ENCODE results near the gene SLC25A41. TPM values are rescaled to one million over a fixed set of nuclear protein-coding genes. Genes with fewer than 3 reads are reported as not detected.

Gene SLC25A41
- total and polyA plus RNA-seq, 2 of the 13 experiments (the other 11 are each of a cell fraction or from before 2014, with no cell fraction given): 0.33 to 0.95 TPM

DNA sequence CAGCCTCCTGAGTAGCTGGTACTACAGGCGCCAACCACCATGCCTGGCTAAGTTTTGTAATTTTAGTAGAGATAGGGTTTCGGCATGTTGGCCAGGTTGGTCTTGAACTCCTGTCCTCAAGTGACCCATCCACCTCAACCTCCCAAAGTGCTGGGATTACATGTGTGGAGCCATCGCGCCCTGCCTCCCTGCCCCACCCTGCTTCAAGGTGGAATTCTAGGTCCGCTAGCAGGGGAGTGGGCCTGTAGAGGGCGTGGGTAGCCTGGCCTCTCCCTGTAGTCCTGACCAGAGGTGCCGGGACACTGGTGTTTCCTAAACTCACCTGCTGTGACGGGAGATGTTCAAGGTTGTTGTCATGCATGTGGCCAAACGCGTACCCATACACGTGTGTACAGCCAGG, 398 bp downstream of the SLC25A41 start:
- in situ Hi-C loops (cut with HindIII; ENCODE audit: extremely low pct_ligation_motif_present, low pct_unique_long_range_greater_than_20kb): no loop called here
- no TSS peak for BruUV-seq (replicated peaks)
- 88% methylated on average over 9 of the region's 11 CpGs for WGBS (ENCODE audit: low lambda C conversion rate)

DNA sequence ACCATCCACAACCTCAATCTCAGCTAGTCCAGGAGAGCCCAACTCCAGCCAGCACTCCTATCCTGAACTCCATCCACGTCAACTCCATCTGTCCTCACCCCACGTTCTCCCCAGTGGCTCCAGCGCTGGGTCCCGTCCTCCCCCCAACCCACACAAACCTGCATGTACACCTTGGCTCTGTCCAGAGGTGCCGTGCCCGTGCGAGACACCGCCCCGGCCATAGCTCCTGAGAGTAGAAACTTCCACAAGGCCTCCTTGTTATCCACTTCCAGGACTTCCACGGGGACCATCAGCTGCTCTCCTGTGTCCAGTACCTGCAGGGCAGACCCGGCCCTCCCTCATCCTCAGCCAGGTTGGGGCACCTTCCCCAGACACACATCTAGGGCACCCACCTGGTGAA, 1.7 kb downstream of the SLC25A41 start:
- H3K4me1 ChIP-seq (ENCODE audit: insufficient read depth, low read length): no peaks in the 10 kb centered on the region
- H3K27me3 ChIP-seq (ENCODE audit: control insufficient read depth in 1 of 2, insufficient read depth in 2 of 2, low read length in 2 of 2): no peaks in the 10 kb centered on the region
- in situ Hi-C loops (cut with HindIII; ENCODE audit: extremely low pct_ligation_motif_present, low pct_unique_long_range_greater_than_20kb): no loop called here
- BruUV-seq (replicated peaks): no TSS peak
- H4K20me1 ChIP-seq (ENCODE audit: insufficient read depth, low read length): no peaks in the 10 kb centered on the region
- H3K36me3 ChIP-seq (replicated peaks in 1 of 2; ENCODE audit: control insufficient read depth in 1 of 2, insufficient read depth in 2 of 2, low read length in 2 of 2): no peaks in the 10 kb centered on the region
- H3K27ac ChIP-seq (ENCODE audit: extremely low read length, insufficient read depth, low read length): no peak overlapping the region
- no peak overlapping the region for H3K9ac ChIP-seq (ENCODE audit: insufficient read depth, low read depth, low read length)
- FAIRE-seq (no peak), ATAC-seq (no peak), DNase-seq (ENCODE audit: low spot score) (no peak)
- TF ChIP-seq FLYWCH1 (CRISPR knock-in tag; IDR thresholded peaks at IDR 0.05) (no peak), ZNF550 (CRISPR knock-in tag; IDR thresholded peaks at IDR 0.05; ENCODE audit: borderline replicate concordance) (no peak), CHD4 (IDR thresholded peaks at IDR 0.05; ENCODE audit: borderline replicate concordance, low read length) (no peak), PAX8 (CRISPR knock-in tag; IDR thresholded peaks at IDR 0.05; ENCODE audit: borderline replicate concordance) (no peak), SIN3B (IDR thresholded peaks at IDR 0.05; ENCODE audit: low read length) (no peak), SCMH1 (CRISPR knock-in tag; IDR thresholded peaks at IDR 0.05; ENCODE audit: borderline replicate concordance) (no peak)
- 76% methylated on average over 10 of the region's 11 CpGs for WGBS (ENCODE audit: low lambda C conversion rate)
- no peak overlapping the region for H2AFZ ChIP-seq (ENCODE audit: low read length)
- H3K79me2 ChIP-seq (ENCODE audit: insufficient read depth, low read length): no peaks in the 10 kb centered on the region
- H3K4me3 ChIP-seq (replicated peaks in 1 of 3; ENCODE audit: insufficient read depth in 1 of 3, low read depth in 2 of 3, low read length in 3 of 3): no peak overlapping the region
- H3K9me3 ChIP-seq (ENCODE audit: low read length): no peaks in the 10 kb centered on the region
- POLR2A ChIA-PET: no interaction called here
- CTCF ChIA-PET (ENCODE audit: low intra/inter-chr PET ratio, low total read pairs): no interaction called here
- intact Hi-C loops (cut with micrococcal nuclease; ENCODE audit: unreplicated experiment): no loop called here
- no peak overlapping the region for H3K4me2 ChIP-seq (ENCODE audit: low read depth, low read length)

More for the DNA sequence above, 398 bp downstream of the SLC25A41 start:
- TF ChIP-seq, protein P1, sequence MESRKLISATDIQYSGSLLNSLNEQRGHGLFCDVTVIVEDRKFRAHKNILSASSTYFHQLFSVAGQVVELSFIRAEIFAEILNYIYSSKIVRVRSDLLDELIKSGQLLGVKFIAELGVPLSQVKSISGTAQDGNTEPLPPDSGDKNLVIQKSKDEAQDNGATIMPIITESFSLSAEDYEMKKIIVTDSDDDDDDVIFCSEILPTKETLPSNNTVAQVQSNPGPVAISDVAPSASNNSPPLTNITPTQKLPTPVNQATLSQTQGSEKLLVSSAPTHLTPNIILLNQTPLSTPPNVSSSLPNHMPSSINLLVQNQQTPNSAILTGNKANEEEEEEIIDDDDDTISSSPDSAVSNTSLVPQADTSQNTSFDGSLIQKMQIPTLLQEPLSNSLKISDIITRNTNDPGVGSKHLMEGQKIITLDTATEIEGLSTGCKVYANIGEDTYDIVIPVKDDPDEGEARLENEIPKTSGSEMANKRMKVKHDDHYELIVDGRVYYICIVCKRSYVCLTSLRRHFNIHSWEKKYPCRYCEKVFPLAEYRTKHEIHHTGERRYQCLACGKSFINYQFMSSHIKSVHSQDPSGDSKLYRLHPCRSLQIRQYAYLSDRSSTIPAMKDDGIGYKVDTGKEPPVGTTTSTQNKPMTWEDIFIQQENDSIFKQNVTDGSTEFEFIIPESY (CRISPR knock-in tag; IDR thresholded peaks at IDR 0.05): peak; percentile 96
- no peak for TF ChIP-seq RXRA (CRISPR knock-in tag; IDR thresholded peaks at IDR 0.05)
- ChIA-PET POLR2A (no interaction called here), CTCF (ENCODE audit: low intra/inter-chr PET ratio, low total read pairs) (no interaction called here)
- H3K4me1 ChIP-seq (ENCODE audit: insufficient read depth, low read length): 0 out of 2 replicates have a peak, but pooled peaks cover 3% of the 10 kb centered on the region
- H3K36me3 ChIP-seq (replicated peaks in 1 of 2; ENCODE audit: control insufficient read depth in 1 of 2, insufficient read depth in 2 of 2, low read length in 2 of 2): no peaks in the 10 kb centered on the region
- H3K27me3 ChIP-seq (ENCODE audit: control insufficient read depth in 1 of 2, insufficient read depth in 2 of 2, low read length in 2 of 2): no peaks in the 10 kb centered on the region
- H2AFZ ChIP-seq (ENCODE audit: low read length): no peak overlapping the region
- H3K4me3 ChIP-seq (replicated peaks in 1 of 3; ENCODE audit: insufficient read depth in 1 of 3, low read depth in 2 of 3, low read length in 3 of 3): no peak overlapping the region
- intact Hi-C loops (cut with micrococcal nuclease; ENCODE audit: unreplicated experiment): no loop called here
- no peak overlapping the region for H3K27ac ChIP-seq (ENCODE audit: extremely low read length, insufficient read depth, low read length)
- no peaks in the 10 kb centered on the region for H3K9me3 ChIP-seq (ENCODE audit: low read length)
- H3K79me2 ChIP-seq (ENCODE audit: insufficient read depth, low read length): no peaks in the 10 kb centered on the region
- H3K9ac ChIP-seq (ENCODE audit: insufficient read depth, low read depth, low read length): no peak overlapping the region
- H4K20me1 ChIP-seq (ENCODE audit: insufficient read depth, low read length): no peaks in the 10 kb centered on the region
- no peak overlapping the region for H3K4me2 ChIP-seq (ENCODE audit: low read depth, low read length)
- no peak for ATAC-seq
- FAIRE-seq: no peak
- DNase-seq (ENCODE audit: low spot score): no peak

All from HepG2 (cell line).